VCaP (cell line): Measurements from ENCODE around the gene RPL3.
"Not testable (repeated sequence)": the region's sequence is repeated elsewhere in the genome, so short reads cannot be mapped to it uniquely, and the experiment has no call there.

Experiments
- H3K27ac ChIP-seq: fragments of 450-650 bp; 2 replicates; pipeline ENCODE4 v1.5.1; 2017
- CTCF ChIP-seq: fragments of 450-650 bp; conservative IDR thresholded peaks from 2 replicates; pipeline ENCODE4 v1.5.1; 2017; ENCODE audit warnings: mild to moderate bottlenecking, moderate library complexity

The RPL3 gene

GRCh38 chr22:39362932-39363331 is 43.5 kb upstream of the RPL3 start:
- no peak overlapping the region for H3K27ac ChIP-seq

GRCh38 chr22:39362271-39362670 is 42.8 kb upstream of the RPL3 start:
- TF ChIP-seq CTCF: no peak
- no peak overlapping the region for H3K27ac ChIP-seq

More at GRCh38 chr22:39362932-39363331, 43.5 kb upstream of the RPL3 start:
- no peak for TF ChIP-seq CTCF

GRCh38 chr22:39361496-39361895 is 42.1 kb upstream of the RPL3 start:
- H3K27ac ChIP-seq: no peak overlapping the region
- TF ChIP-seq CTCF: no peak

- TF ChIP-seq CTCF: no peak
- no peak overlapping the region for H3K27ac ChIP-seq
These were observed 41.4 kb upstream of the RPL3 start for GRCh38 chr22:39360674-39361413.

- no peak for TF ChIP-seq CTCF
- no peak overlapping the region for H3K27ac ChIP-seq
These were observed 40.8 kb upstream of the RPL3 start for GRCh38 chr22:39360242-39360641.

GRCh38 chr22:39359659-39360195 is 40.3 kb upstream of the RPL3 start:
- no peak for TF ChIP-seq CTCF
- H3K27ac ChIP-seq: no peak overlapping the region

GRCh38 chr22:39358197-39358596 is 38.8 kb upstream of the RPL3 start:
- H3K27ac ChIP-seq: not testable (repeated sequence)

GRCh38 chr22:39357110-39358108 is 38.0 kb upstream of the RPL3 start:
- H3K27ac ChIP-seq: not testable (repeated sequence)
